Epithelial cell of esophagus (primary cell): ENCODE data around the gene HOXA6.

Source experiments
- DNase-seq: peaks from one replicate; pipeline ENCODE4 v3.0.0; 2010; ENCODE audit warnings: low read depth
- H3K4me3 ChIP-seq: 2 replicates; pipeline ENCODE4 v1.5.1; 2011; ENCODE audit warnings: mild to moderate bottlenecking, low read length, control low read depth
- CTCF ChIP-seq: IDR thresholded peaks from 2 replicates; pipeline ENCODE4 v1.5.1; 2011; ENCODE audit warnings: low read depth, mild to moderate bottlenecking, low read length, control low read depth, inconsistent platforms; ENCODE audit not compliant: insufficient read depth; ENCODE audit errors: missing control alignments

HOXA6 gene

GRCh38 chr7:27191833-27192545 is 44.4 kb upstream of the HOXA6 start:
- TF ChIP-seq CTCF, result no peak
- no peak for DNase-seq
- no peak overlapping the region for H3K4me3 ChIP-seq

- H3K4me3 ChIP-seq, result no peak overlapping the region
- TF ChIP-seq CTCF, result no peak
- no peak for DNase-seq
These were observed 43.7 kb upstream of the HOXA6 start for GRCh38 chr7:27191161-27191731.

GRCh38 chr7:27189997-27190748 is 42.6 kb upstream of the HOXA6 start:
- no peak for TF ChIP-seq CTCF
- H3K4me3 ChIP-seq, result no peak overlapping the region
- no peak for DNase-seq

- no peak for DNase-seq
- TF ChIP-seq CTCF, result no peak
- H3K4me3 ChIP-seq, result no peak overlapping the region
These were observed 41.9 kb upstream of the HOXA6 start for GRCh38 chr7:27189295-27189996.

GRCh38 chr7:27188386-27189294 is 41.1 kb upstream of the HOXA6 start:
- no peak for TF ChIP-seq CTCF
- no peak for DNase-seq
- no peak overlapping the region for H3K4me3 ChIP-seq
